K562 (cell line): ENCODE measurements around the gene MICU2. TPM values are rescaled to one million over a fixed set of nuclear protein-coding genes. Genes with fewer than 3 reads are reported as not detected.

Experiments used
- CHD4 ChIP-seq: fragments of 200-600 bp; sonication (generic); IDR thresholded peaks from 3 replicates; pipeline ENCODE4 v1.6.1; 2012; ENCODE audit warnings: low read depth, mild to moderate bottlenecking, mixed read lengths, low read length, inconsistent platforms; ENCODE audit not compliant: insufficient read depth, insufficient replicate concordance, poor library complexity, severe bottlenecking
- CREB1 ChIP-seq, 2 experiments: sonication (generic) in 1 of 2; formaldehyde crosslinking in 1 of 2; IDR thresholded peaks; 2 replicates each; pipeline versions ENCODE4 v1.6.1 to v1.8.0; 2012 to 2022; ENCODE audit warnings: inconsistent platforms in 1 of 2, mild to moderate bottlenecking in 1 of 2, missing genetic modification reagents in 1 of 2, moderate library complexity in 1 of 2
- DMBX1 ChIP-seq: fragments of 250-450 bp; sonication (Bioruptor Pico); IDR thresholded peaks from 2 replicates; pipeline ENCODE4 v1.8.0; 2022; ENCODE audit warnings: inconsistent platforms, mild to moderate bottlenecking, moderate library complexity, borderline replicate concordance
- EWSR1 ChIP-seq: fragments of 450-650 bp; IDR thresholded peaks from 2 replicates; pipeline ENCODE4 v1.6.1; 2018; ENCODE audit warnings: borderline replicate concordance, mild to moderate bottlenecking, low read depth, moderate library complexity; ENCODE audit not compliant: partially characterized antibody
- FOXA1 ChIP-seq: fragments of 450-650 bp; IDR thresholded peaks from 2 replicates; pipeline ENCODE4 v1.6.1; 2016; ENCODE audit warnings: mild to moderate bottlenecking, borderline replicate concordance
- FOXJ3 ChIP-seq: sonication (generic); formaldehyde crosslinking; IDR thresholded peaks from 2 replicates; pipeline ENCODE4 v1.4.0; 2020; ENCODE audit warnings: mild to moderate bottlenecking, missing genetic modification reagents
- FOXK2 ChIP-seq, 2 experiments: fragments of 450-650 bp; IDR thresholded peaks in 1 of 2; conservative IDR thresholded peaks in 1 of 2; 2 replicates each; pipeline ENCODE4 v1.6.1; 2016; ENCODE audit warnings: low read depth in 2 of 2, mild to moderate bottlenecking in 1 of 2
- GATAD2B ChIP-seq: fragments of 450-650 bp; IDR thresholded peaks from 2 replicates; pipeline ENCODE4 v1.6.1; 2017; ENCODE audit warnings: mild to moderate bottlenecking, borderline replicate concordance
- HDAC2 ChIP-seq: fragments of 450-650 bp; IDR thresholded peaks from 2 replicates; pipeline ENCODE4 v1.6.1; 2016; ENCODE audit warnings: mild to moderate bottlenecking
- HNRNPH1 ChIP-seq: fragments of 200-400 bp; formaldehyde crosslinking; optimal IDR thresholded peaks from 2 replicates; pipeline ENCODE3; 2017; ENCODE audit warnings: low read depth, mild to moderate bottlenecking, low read length, moderate library complexity
- NCOA1 ChIP-seq: fragments of 450-650 bp; IDR thresholded peaks from 2 replicates; pipeline ENCODE4 v1.6.1; 2016; ENCODE audit warnings: low read depth
- NFE2L1 ChIP-seq: fragments of 450-650 bp; IDR thresholded peaks from 2 replicates; pipeline ENCODE4 v1.6.1; 2016; ENCODE audit warnings: missing genetic modification characterization, low read depth, mild to moderate bottlenecking, missing compliant biosample characterization, moderate library complexity, borderline replicate concordance
- NR4A1 ChIP-seq, 2 experiments: fragments of 250-450 bp in 1 of 2; fragments of 450-650 bp in 1 of 2; sonication (Bioruptor Pico) in 1 of 2; IDR thresholded peaks; 2 replicates each; pipeline versions ENCODE4 v1.4.0 to v1.6.1; 2016 to 2020; ENCODE audit warnings: mild to moderate bottlenecking in 2 of 2, missing compliant biosample characterization in 1 of 2, missing genetic modification characterization in 1 of 2, moderate library complexity in 1 of 2
- RNF219 ChIP-seq: fragments of 250-450 bp; sonication (Bioruptor Pico); IDR thresholded peaks from 2 replicates; pipeline ENCODE4 v1.5.0; 2022; ENCODE audit warnings: mild to moderate bottlenecking
- SAFB ChIP-seq: fragments of 200-400 bp; formaldehyde crosslinking; IDR thresholded peaks from 2 replicates; pipeline ENCODE4 v1.6.1; 2017; ENCODE audit warnings: low read depth, low read length, borderline replicate concordance
- STAG1 ChIP-seq: sonication (generic); formaldehyde crosslinking; IDR thresholded peaks from 2 replicates; pipeline ENCODE4 v1.5.0; 2020; ENCODE audit warnings: missing genetic modification reagents, borderline replicate concordance
- TRIM28 ChIP-seq: fragments of 450-650 bp; IDR thresholded peaks from 2 replicates; pipeline ENCODE4 v1.6.1; 2017
- USF2 ChIP-seq: sonication (generic); formaldehyde crosslinking; IDR thresholded peaks from 2 replicates; pipeline ENCODE4 v1.5.0; 2020; ENCODE audit warnings: missing genetic modification reagents
- ZBTB26 ChIP-seq: fragments of 450-650 bp; formaldehyde crosslinking; IDR thresholded peaks from 2 replicates; pipeline ENCODE4 v1.4.0; 2022; ENCODE audit warnings: missing genetic modification characterization
- ZNF184 ChIP-seq: sonication (generic); formaldehyde crosslinking; IDR thresholded peaks from 2 replicates; pipeline ENCODE4 v1.5.0; 2020; ENCODE audit warnings: missing genetic modification reagents
- polyA plus RNA-seq, 8 experiments: library from polyadenylated mRNA; depleted of rRNA in 4 of 8; stranded (reverse) in 5 of 8; unstranded in 3 of 8; fragments of >200 nt; fragmentation: Nextera tagmentation in 2 of 8; fragmentation: Illumina TruSeq in 1 of 8; extraction: Ambion mirVana in 2 of 8; extraction: Trizol in 1 of 8; gene quantifications; 2 replicates each; pipeline versions ENCODE4 v1.2.1 to v1.2.3, GENCODE V29; 2011 to 2014; ENCODE audit warnings: inconsistent platforms in 1 of 8, missing spikeins in 1 of 8
- total RNA-seq, 7 experiments: library from RNA; depleted of rRNA in 6 of 7; stranded (reverse); fragments of >200 nt in 6 of 7; fragmentation: Illumina TruSeq in 2 of 7; extraction: Trizol in 2 of 7; gene quantifications; 2 replicates each; pipeline versions ENCODE4 v1.2.1 to v1.2.3, GENCODE V29; 2011 to 2021; ENCODE audit warnings: low replicate concordance in 1 of 7
- TF ChIP-seq, protein P1 (sequence below): fragments of 450-650 bp; IDR thresholded peaks from one replicate; pipeline ENCODE4 v1.6.1; 2018; ENCODE audit warnings: mild to moderate bottlenecking, moderate library complexity; ENCODE audit not compliant: partially characterized antibody

MICU2 gene
- total and polyA plus RNA-seq, 9 of the 15 experiments (the other 6 are each of a cell fraction or from before 2014, with no cell fraction given) = 9.1 to 41.8 (median 33.4) TPM

GRCh38 chr13:21603531-21604448 is at the start of gene MICU2 (continued):
- TF ChIP-seq CHD4 (no peak), STAG1 (no peak), FOXK2 (conservative IDR thresholded peaks at IDR 0.05 in 1 of 2, IDR thresholded peaks at IDR 0.05 in 1 of 2; ENCODE audit: low read depth in 2 of 2) (no peak; a peak in 1 of 4 replicates), ZNF184 (no peak), NR4A1 (CRISPR knock-in tag; IDR thresholded peaks at IDR 0.05) (no peak), NR4A1 (tag; IDR thresholded peaks at IDR 0.05) (no peak), EWSR1 (no peak), RNF219 (CRISPR knock-in tag) (no peak), CREB1 (IDR thresholded peaks at IDR 0.05) (0 out of 2 replicates have a peak, but pooled peaks have one; percentile 34), CREB1 (CRISPR knock-in tag; IDR thresholded peaks at IDR 0.05) (no peak), TRIM28 (no peak; the same call in 1 of the 2 replicates), SAFB (no peak), FOXA1 (no peak), NCOA1 (no peak), FOXJ3 (no peak), HDAC2 (0 out of 2 replicates have a peak, but pooled peaks have one; percentile 29), DMBX1 (CRISPR knock-in tag) (no peak), ZBTB26 (no peak), GATAD2B (0 out of 2 replicates have a peak, but pooled peaks have one; percentile 60), NFE2L1 (no peak), HNRNPH1 (no peak), USF2 (CRISPR knock-in tag) (no peak)
- TF ChIP-seq, protein P1, sequence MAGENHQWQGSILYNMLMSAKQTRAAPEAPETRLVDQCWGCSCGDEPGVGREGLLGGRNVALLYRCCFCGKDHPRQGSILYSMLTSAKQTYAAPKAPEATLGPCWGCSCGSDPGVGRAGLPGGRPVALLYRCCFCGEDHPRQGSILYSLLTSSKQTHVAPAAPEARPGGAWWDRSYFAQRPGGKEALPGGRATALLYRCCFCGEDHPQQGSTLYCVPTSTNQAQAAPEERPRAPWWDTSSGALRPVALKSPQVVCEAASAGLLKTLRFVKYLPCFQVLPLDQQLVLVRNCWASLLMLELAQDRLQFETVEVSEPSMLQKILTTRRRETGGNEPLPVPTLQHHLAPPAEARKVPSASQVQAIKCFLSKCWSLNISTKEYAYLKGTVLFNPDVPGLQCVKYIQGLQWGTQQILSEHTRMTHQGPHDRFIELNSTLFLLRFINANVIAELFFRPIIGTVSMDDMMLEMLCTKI = no peak
